NCI-H82 treated with DMSO at 0.1 percent for 48 hours (cell line): ENCODE data around the gene ACO2.

ENCODE experiments used
- DNase-seq: peaks from one replicate; lab custom pipeline; 2025; ENCODE audit not compliant: unreplicated experiment; lab: John Stamatoyannopoulos, UW

Gene ACO2

GRCh38 chr22:41522813-41523212 lies 53.9 kb downstream of the ACO2 start:
- DNase-seq, result no peak

GRCh38 chr22:41523464-41524221 lies 54.7 kb downstream of the ACO2 start:
- no peak for DNase-seq

GRCh38 chr22:41524251-41524661 lies 55.3 kb downstream of the ACO2 start:
- no peak for DNase-seq

GRCh38 chr22:41524809-41525449 lies 56.0 kb downstream of the ACO2 start:
- DNase-seq, result no peak

- DNase-seq, result no peak
Observed at GRCh38 chr22:41525450-41526225, 56.7 kb downstream of the ACO2 start.

DNA sequence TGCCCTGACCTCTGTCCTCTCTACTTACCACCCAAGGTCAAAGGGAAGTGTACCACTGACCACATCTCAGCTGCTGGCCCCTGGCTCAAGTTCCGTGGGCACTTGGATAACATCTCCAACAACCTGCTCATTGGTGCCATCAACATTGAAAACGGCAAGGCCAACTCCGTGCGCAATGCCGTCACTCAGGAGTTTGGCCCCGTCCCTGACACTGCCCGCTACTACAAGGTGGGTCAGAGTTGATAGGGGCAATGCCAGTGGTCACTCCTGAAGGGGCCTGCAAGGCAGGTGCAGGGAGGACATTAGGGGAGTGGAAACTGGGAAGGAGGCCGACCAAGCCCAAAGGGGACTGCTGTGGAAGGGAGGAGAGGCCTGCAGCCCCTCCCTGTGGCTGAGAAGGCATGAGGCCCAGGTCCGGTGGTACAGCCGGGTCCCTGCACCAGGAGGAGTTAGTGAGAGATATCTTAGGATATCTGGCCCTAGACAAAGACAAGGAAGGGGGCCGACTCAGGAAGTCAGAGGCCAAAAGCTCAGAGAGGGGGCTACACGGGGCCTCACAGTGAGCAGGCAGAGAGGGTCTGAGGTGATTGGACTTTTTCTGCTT lies 57.4 kb downstream of the ACO2 start:
- DNase-seq, result no peak

DNA sequence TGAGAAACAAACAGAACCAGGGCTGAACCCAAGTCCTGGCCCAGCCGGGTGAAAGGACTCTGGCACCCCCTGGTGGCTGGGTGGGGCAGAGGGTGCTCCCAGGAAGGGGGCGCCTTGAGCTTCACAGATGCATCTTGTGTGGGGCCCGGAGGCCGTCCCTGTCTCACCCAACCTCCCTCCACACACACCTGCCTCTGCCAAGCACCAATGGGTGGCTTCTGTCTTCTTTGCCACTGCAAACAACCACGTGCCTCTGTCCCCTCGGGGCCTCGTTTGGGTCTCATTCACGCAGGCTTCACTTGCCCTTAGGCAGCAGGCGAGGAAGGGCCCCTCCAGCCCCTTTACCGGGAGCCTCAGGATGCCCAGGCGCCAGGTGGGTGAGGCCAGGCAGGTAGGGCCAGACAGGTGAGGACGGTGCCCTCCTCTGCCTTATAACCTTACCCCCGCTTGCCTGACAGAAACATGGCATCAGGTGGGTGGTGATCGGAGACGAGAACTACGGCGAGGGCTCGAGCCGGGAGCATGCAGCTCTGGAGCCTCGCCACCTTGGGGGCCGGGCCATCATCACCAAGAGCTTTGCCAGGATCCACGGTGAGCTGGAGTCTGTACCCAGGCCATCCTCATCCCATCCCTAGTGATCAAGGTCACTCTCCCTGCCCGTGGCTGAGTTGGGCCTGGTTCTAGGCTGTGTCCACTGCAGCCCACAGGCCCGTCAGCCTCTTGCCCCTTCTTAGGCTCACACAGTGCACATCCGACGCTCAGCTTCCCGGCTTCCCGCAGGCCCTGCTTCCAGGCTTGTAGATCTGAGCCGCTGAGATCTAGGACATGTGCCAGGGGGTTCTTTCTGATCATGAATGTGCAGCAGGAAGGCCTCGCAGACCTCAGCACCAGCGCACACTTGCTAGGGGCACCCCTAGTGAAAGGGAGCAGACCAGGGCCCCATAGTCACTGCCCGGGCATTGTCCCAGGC lies 58.2 kb downstream of the ACO2 start:
- no peak for DNase-seq

DNA sequence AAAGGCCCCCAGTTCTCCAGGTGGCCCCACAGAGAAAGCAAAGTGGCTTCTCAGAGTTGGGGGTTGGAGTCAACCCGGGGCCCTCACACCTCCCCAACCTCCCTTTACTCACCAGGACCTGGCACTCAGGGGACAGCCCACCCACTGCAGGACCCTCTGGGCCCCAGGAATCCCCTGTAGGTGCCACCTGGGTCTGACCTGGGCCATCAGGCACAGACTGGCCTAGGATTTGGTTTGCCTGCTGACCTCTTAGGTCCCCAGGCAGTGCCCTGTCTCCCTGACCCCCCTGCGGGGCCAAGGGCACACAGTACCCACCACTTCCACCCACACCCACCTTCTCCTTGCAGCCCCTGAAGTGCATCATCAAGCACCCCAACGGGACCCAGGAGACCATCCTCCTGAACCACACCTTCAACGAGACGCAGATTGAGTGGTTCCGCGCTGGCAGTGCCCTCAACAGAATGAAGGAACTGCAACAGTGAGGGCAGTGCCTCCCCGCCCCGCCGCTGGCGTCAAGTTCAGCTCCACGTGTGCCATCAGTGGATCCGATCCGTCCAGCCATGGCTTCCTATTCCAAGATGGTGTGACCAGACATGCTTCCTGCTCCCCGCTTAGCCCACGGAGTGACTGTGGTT lies 59.3 kb downstream of the ACO2 start:
- DNase-seq, result no peak

- DNase-seq, result no peak
Observed at GRCh38 chr22:41528938-41529561, 60.1 kb downstream of the ACO2 start.

DNA sequence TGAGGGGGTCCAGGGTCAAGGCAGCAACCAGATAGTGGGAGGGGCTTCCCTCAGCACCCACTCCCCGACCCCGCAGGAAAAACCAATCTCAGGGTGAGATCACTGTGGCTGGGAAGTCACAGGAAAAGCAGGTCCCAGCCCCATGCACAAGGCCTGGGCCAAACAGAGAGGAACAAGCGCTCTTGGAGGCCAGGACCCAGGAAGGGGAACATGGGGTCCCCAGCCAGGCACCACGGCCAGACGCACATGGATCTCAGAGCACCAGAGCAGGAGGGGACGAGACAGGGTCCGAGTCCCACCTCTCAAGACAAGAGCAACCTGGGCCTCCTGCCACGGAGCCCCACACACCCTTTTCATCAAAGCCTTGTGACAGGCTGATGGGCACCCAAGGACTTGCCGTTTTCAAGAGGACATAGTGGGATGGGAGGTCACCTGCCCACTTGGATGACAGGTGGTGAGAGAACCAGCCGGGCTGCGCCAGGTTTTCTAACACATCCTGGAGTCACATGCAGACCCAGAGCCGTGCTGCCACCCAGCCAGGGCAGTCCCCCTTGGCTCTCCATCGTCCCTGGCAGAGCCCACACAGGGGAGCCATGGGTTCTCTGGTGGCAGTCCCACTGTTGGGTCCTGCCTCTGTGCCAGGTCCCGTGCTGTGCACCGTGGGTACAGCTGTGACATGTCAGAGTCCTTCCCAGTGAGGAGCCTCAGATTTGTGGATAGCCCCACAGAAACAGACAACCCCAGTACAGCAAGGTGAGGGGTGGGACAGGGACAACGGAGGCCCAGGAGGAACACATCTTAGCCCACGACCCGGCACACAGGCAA lies 62.2 kb downstream of the ACO2 start:
- DNase-seq, result no peak

- DNase-seq, result no peak
Observed at GRCh38 chr22:41531715-41532477, 63.0 kb downstream of the ACO2 start.

- no peak for DNase-seq
Observed at GRCh38 chr22:41532908-41533825, 64.2 kb downstream of the ACO2 start.

GRCh38 chr22:41534219-41534618 lies 65.3 kb downstream of the ACO2 start:
- DNase-seq, result no peak

GRCh38 chr22:41535244-41535643 lies 66.3 kb downstream of the ACO2 start:
- DNase-seq, result no peak

- DNase-seq, result no peak
Observed at GRCh38 chr22:41537203-41537602, 68.3 kb downstream of the ACO2 start.

- no peak for DNase-seq
Observed at GRCh38 chr22:41538583-41538982, 69.7 kb downstream of the ACO2 start.
